HS-27A (cell line): ENCODE measurements around the gene SLCO1B1.
"Not testable (repeated sequence)": the region's sequence is repeated elsewhere in the genome, so short reads cannot be mapped to it uniquely, and the experiment has no call there.

Experiments used
- DNase-seq: peaks from one replicate; pipeline ENCODE4 v3.0.0-alpha.2; 2012; ENCODE audit warnings: low read depth, missing footprints

SLCO1B1 gene

GRCh38 chr12:21130998-21131397 lies at the start of gene SLCO1B1:
Gene SLCO1B1, plus strand, starts transcription at chr12:21131194. Its CDS starts 10,381 bp downstream, at chr12:21141575.
- no peak for DNase-seq

- DNase-seq: not testable (repeated sequence)
These were observed 46.2 kb upstream of the SLCO1B1 start for GRCh38 chr12:21084753-21085152.

- DNase-seq: no peak
These were observed 19.3 kb upstream of the SLCO1B1 start for GRCh38 chr12:21111732-21112131.

GRCh38 chr12:21113266-21113665 lies 17.7 kb upstream of the SLCO1B1 start:
- no peak for DNase-seq

GRCh38 chr12:21117995-21118394 lies 13.0 kb upstream of the SLCO1B1 start:
- no peak for DNase-seq

- DNase-seq: no peak
These were observed 12.2 kb upstream of the SLCO1B1 start for GRCh38 chr12:21118760-21119159.

GRCh38 chr12:21129351-21129750 lies 1.6 kb upstream of the SLCO1B1 start:
- no peak for DNase-seq

- DNase-seq: no peak
These were observed 1.1 kb upstream of the SLCO1B1 start for GRCh38 chr12:21129906-21130305.

- not testable (repeated sequence) for DNase-seq
These were observed 6.5 kb downstream of the SLCO1B1 start for GRCh38 chr12:21137318-21137999.

GRCh38 chr12:21138016-21138415 lies 7.0 kb downstream of the SLCO1B1 start:
- no peak for DNase-seq

- DNase-seq: peak; percentile 35
These were observed 13.3 kb downstream of the SLCO1B1 start for GRCh38 chr12:21144309-21144708.

- not testable (repeated sequence) for DNase-seq
These were observed 18.9 kb downstream of the SLCO1B1 start for GRCh38 chr12:21149861-21150260.

GRCh38 chr12:21151184-21151583 lies 20.2 kb downstream of the SLCO1B1 start:
- DNase-seq: no peak

- no peak for DNase-seq
These were observed 24.7 kb downstream of the SLCO1B1 start for GRCh38 chr12:21155522-21156351.

- no peak for DNase-seq
These were observed 34.1 kb downstream of the SLCO1B1 start for GRCh38 chr12:21165048-21165447.

GRCh38 chr12:21169878-21170472 lies 39.0 kb downstream of the SLCO1B1 start:
- DNase-seq: peak; percentile 27

GRCh38 chr12:21172079-21172478 lies 41.1 kb downstream of the SLCO1B1 start:
- no peak for DNase-seq

- DNase-seq: peak; percentile 66
These were observed 52.8 kb downstream of the SLCO1B1 start for GRCh38 chr12:21183721-21184275.

GRCh38 chr12:21190016-21190415 lies 59.0 kb downstream of the SLCO1B1 start:
- no peak for DNase-seq

GRCh38 chr12:21214433-21214832 lies 83.4 kb downstream of the SLCO1B1 start:
- DNase-seq: not testable (repeated sequence)

GRCh38 chr12:21219206-21219605 lies 88.2 kb downstream of the SLCO1B1 start:
- DNase-seq: no peak

- no peak for DNase-seq
These were observed 89.3 kb downstream of the SLCO1B1 start for GRCh38 chr12:21220266-21220665.

- DNase-seq: no peak
These were observed 90.1 kb downstream of the SLCO1B1 start for GRCh38 chr12:21221072-21221471.
